Measurements from ENCODE around the gene SHISA7. TPM values are rescaled to one million over a fixed set of nuclear protein-coding genes. Genes with fewer than 3 reads are reported as not detected.
"Not testable (repeated sequence)": the region's sequence is repeated elsewhere in the genome, so short reads cannot be mapped to it uniquely, and the experiment has no call there.

SHISA7 gene
- total RNA-seq, 2 experiments from 2014 or later = not detected

DNA sequence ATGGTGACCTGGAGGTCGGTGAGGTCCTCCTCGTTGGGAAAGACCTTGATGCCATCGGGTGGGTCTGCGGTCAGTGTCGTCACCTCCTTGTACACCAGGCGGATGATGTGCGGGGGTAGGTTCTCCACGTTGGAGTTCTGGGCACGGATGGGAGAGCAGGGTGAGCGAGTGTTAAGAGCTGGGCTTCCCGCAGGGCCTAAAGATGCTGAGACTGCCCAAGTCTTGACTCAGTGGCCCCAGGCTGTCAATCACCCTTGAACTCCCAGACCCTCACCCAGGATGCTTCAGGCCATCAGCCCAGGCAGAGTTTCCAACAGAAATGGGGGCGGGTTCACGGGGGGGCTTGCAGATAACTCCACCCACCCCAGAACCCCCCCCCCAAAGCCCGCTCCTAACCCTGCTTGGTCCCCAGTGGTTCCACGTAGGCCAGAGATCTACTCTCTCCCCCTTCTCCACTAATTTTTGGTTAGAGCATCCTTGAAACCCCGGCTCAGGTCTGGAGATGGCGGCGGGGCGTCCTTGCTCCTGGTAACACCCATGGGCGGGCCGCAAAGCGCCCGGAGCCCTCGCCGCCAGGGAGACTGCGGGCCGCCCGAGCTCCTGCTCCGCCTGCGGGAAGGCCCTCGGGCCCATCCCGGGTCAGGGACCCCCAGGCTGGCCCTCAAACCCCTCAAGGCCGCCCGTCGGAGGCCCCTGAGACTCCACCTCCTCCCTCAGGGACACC, 36.1 kb downstream of the SHISA7 start:
- peak overlapping the region; percentile 87 for H3K4me3 Mint-ChIP-seq
- peaks cover 47% of the 10 kb centered on the region for H3K4me1 Mint-ChIP-seq
- ChIA-PET POLR2A (interaction anchor here (1.0 to 1.4 kb wide), 6 partner anchors 8 to 192 kb away, joined by 3 to 12 read pairs (median 3); partner anchors contain the start of genes FIZ1, KMT5C and TMEM238), CTCF (interaction anchor here (1.0 to 1.4 kb wide), 2 partner anchors 68 to 106 kb away, joined by 4 to 5 read pairs; partner anchors contain the start of gene KMT5C)
- peaks cover 6% of the 10 kb centered on the region for H3K27me3 Mint-ChIP-seq
- H3K36me3 Mint-ChIP-seq (ENCODE audit: low read depth) = peaks cover 58% of the 10 kb centered on the region
- DNase-seq = peak; percentile 44
- peak overlapping the region; percentile 84 for H3K27ac Mint-ChIP-seq
- peaks cover 12% of the 10 kb centered on the region for H3K9me3 Mint-ChIP-seq

DNA sequence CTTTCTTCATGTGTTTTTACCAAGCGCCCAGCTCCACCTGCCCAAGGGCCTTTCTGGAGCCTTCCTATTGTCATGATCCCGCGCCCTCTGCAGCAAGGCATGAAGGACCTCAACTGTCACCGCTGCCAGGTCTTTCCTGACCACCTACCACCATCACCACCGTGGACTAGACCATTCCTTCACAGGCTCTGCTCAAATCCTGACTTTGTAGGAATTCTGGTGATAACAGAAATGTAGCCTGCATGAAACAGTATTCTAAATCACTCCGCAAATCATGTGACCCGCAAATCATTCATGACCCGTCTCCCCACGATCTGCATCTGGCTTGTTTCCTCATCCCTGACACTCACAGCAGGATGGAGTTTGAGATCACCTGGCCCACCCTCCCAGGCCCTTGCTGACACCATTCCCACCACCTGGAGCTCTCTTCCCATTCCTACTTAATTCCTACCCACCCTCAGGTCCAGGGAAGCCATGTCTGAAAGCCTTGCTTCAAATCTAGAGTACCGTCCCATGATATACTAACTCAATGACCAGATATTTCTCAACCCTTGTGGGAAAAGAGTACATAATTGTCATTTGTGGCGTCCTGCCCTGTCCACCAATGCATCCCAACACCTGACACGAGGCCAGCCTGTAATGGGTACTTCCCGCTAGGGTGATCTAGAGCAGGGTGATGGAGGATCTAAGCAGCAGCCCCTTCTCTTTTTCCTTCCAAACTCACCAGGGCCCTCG, 36.8 kb downstream of the SHISA7 start:
- Mint-ChIP-seq H3K27me3 (peaks cover 3% of the 10 kb centered on the region), H3K36me3 (ENCODE audit: low read depth) (peaks cover 61% of the 10 kb centered on the region), H3K4me1 (peaks cover 50% of the 10 kb centered on the region), H3K27ac (peak overlapping the region; percentile 84), H3K4me3 (peak overlapping the region; percentile 87), H3K9me3 (peaks cover 12% of the 10 kb centered on the region)
- CTCF ChIA-PET = interaction anchor here (1.1 kb wide), 1 partner anchor 9 kb away, joined by 3 read pairs; no protein-coding TSS in a partner anchor
- POLR2A ChIA-PET = interaction anchor here (0.9 kb wide), 1 partner anchor 23 kb away, joined by 4 read pairs; the partner anchor contains the start of gene TMEM238
- DNase-seq = no peak

DNA sequence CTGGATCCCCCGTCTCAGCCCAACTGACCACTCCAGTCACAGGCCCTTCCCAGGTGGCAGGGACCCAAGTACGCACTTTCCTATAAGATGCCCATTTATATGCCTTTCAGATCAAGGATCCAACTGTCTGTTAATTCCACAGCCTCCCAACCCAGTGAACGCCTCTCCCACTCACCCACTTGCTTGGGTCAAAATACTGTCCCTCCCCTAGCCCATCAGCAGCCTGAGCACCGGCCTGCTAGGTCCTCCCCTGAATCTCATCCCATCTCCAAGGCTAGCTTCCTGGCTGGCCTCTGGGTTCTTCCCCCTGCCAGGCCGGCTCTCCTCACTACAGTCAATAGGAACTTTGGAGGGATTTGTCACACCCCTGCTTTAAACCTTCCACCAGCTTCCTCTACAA, 37.5 kb downstream of the SHISA7 start:
- Mint-ChIP-seq H3K4me3 (peak overlapping the region; percentile 87), H3K36me3 (ENCODE audit: low read depth) (peaks cover 62% of the 10 kb centered on the region), H3K27me3 (no peaks in the 10 kb centered on the region), H3K4me1 (peaks cover 50% of the 10 kb centered on the region), H3K9me3 (peaks cover 12% of the 10 kb centered on the region), H3K27ac (peak overlapping the region; percentile 84)
- DNase-seq = no peak
- ChIA-PET POLR2A (interaction anchor here (0.9 kb wide), 1 partner anchor 22 kb away, joined by 4 read pairs; the partner anchor contains the start of gene TMEM238), CTCF (interaction anchor here (1.1 kb wide), 1 partner anchor 9 kb away, joined by 3 read pairs; no protein-coding TSS in a partner anchor)

DNA sequence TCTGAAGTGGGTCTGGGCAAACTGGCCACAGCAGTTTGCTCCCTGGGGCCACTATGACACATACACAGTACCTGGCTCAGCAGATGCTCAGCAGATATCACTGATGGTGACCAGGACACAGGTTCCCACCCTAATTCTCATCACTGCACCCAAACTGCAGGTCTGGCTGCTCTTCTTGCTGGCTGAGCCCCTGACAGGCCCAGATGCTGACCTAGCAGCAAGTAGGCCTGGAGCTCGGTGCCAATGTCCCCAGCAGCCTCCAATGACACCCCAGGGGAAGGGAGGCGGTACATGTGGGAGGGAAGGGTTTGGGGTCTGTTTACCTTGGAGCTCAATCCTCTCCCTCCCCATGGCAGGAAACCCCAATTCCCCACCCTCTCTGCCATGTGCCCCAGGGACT, 40.6 kb downstream of the SHISA7 start:
- POLR2A ChIA-PET = no interaction called here
- Mint-ChIP-seq H3K9me3 (no peaks in the 10 kb centered on the region), H3K27me3 (no peaks in the 10 kb centered on the region), H3K4me3 (no peak overlapping the region), H3K36me3 (ENCODE audit: low read depth) (peaks cover 62% of the 10 kb centered on the region), H3K27ac (peak overlapping the region; percentile 5), H3K4me1 (peaks cover 57% of the 10 kb centered on the region)
- DNase-seq = no peak
- CTCF ChIA-PET = interaction anchor here (0.6 to 1.7 kb wide), 5 partner anchors 14 to 158 kb away, joined by 3 to 8 read pairs (median 3); partner anchors contain the start of gene TMEM238

DNA sequence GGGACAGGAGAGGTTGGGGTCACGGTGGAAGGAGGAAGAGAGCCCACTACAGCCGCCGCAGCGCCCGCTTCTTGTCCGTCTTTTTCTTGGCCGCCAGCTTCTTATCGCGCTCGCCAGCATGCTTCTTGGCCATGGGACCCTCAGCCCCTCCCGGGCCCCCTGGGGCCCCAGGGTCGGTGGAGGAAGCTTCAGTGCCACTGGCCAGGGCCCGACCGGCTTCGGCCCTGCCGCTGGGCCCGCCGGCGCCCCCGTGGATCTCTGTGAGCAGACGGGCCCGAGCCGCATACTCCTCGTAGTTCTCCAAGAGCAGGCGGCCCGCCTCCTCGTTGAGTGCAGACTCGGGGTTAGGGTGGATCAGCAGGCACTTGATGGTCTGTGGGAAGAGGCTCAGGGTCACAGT, 41.7 kb downstream of the SHISA7 start:
- H3K4me3 Mint-ChIP-seq, H3K9me3 Mint-ChIP-seq, H3K27me3 Mint-ChIP-seq, DNase-seq, POLR2A ChIA-PET, H3K27ac Mint-ChIP-seq: not testable (repeated sequence)
- Mint-ChIP-seq H3K4me1 (peaks cover 55% of the 10 kb centered on the region), H3K36me3 (ENCODE audit: low read depth) (peaks cover 56% of the 10 kb centered on the region)
- CTCF ChIA-PET = interaction anchor here (0.7 to 1.4 kb wide), 3 partner anchors 8 to 17 kb away, joined by 3 read pairs; partner anchors contain the start of gene TMEM238

DNA sequence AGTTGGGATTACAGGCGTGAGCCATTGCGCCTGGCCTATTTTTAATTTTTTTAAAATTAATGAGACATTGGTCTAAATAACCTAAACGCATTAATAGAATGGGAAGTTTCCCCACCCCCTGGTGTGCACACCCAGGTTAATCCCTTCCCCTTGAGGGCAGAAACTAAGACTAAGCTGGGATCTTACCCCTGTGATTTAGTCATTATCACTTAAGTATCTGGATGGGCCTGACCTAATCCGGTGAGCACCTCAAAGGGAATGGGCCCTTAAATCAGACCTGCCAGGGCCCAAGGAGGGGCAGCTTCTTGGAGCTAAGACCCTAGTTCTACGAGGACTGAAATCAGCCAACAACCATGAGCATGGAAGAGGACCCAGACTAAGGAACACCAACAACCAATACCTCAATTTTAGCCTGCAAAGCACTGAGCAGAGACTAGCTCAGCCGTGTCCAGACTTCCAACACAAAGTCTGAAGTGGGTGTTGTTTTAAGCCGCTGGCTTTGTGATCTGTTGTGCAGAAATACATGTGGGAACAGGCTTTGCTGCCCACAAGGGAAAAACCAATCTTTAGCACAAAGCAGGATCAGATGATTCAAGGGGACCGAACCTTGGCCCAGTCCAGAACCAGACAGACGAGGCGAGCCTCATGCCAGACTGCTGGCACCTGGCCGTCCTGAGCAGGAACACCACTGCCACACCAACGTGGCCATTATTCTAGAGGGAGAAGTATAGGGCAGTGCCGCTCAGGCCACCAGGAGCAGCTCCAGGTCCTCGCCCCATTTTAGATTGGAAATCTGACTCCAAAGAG, 42.6 kb downstream of the SHISA7 start:
- Mint-ChIP-seq H3K9me3 (no peaks in the 10 kb centered on the region), H3K4me3 (no peak overlapping the region), H3K36me3 (ENCODE audit: low read depth) (peaks cover 47% of the 10 kb centered on the region), H3K27ac (no peak overlapping the region), H3K27me3 (no peaks in the 10 kb centered on the region), H3K4me1 (peaks cover 46% of the 10 kb centered on the region)
- no peak for DNase-seq
- CTCF ChIA-PET = interaction anchor here (0.7 to 1.4 kb wide), 3 partner anchors 9 to 17 kb away, joined by 3 read pairs; partner anchors contain the start of gene TMEM238
- POLR2A ChIA-PET = interaction anchor here (0.6 to 1.1 kb wide), 2 partner anchors 61 to 123 kb away, joined by 3 read pairs; partner anchors contain the start of gene KMT5C

DNA sequence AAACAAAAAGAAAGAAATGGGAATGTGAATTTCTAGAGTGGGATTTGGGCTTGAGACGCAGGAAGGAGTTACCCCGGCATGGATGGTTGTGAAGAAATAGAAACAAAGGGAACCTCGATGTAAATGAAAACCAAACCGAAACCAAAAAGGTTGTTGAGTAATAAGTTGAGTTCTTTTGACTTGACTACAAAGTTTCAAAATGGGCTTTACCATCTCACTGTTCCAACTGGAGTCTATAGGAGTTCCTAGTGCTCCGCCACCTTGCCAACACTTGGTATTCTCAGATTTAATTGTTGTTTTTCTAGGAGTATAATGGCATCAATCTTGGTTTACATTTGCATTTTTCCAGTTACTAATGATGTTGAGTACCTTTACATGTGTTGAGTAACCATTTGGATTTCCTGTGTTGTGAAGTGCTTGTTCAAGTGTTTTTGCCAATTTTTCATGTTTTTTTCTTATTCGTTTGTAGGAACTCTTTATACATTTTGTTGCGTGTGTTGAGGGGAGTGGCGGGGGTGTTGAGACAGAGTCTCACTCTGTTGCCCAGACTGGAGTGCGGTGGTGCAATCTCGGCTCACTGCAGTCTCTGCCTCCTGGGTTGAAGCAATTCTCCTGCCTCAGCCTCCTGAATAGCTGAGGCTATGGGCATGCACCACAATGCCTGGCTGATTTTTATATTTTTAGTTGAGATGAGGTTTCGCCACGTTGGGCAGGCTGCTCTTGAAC, 44.7 kb downstream of the SHISA7 start:
- no peaks in the 10 kb centered on the region for H3K9me3 Mint-ChIP-seq
- peaks cover 34% of the 10 kb centered on the region for H3K36me3 Mint-ChIP-seq (ENCODE audit: low read depth)
- H3K4me1 Mint-ChIP-seq = peaks cover 37% of the 10 kb centered on the region
- POLR2A ChIA-PET = interaction anchor here (0.8 kb wide), 1 partner anchor 9 kb away, joined by 3 read pairs; the partner anchor contains the start of gene UBE2S
- CTCF ChIA-PET = interaction anchor here (1.6 kb wide), 3 partner anchors 10 to 143 kb away, joined by 3 to 4 read pairs (median 4); partner anchors contain the start of gene TMEM238
- H3K27ac Mint-ChIP-seq = peak overlapping the region; percentile 75
- DNase-seq = no peak
- no peak overlapping the region for H3K4me3 Mint-ChIP-seq
- H3K27me3 Mint-ChIP-seq = no peaks in the 10 kb centered on the region

DNA sequence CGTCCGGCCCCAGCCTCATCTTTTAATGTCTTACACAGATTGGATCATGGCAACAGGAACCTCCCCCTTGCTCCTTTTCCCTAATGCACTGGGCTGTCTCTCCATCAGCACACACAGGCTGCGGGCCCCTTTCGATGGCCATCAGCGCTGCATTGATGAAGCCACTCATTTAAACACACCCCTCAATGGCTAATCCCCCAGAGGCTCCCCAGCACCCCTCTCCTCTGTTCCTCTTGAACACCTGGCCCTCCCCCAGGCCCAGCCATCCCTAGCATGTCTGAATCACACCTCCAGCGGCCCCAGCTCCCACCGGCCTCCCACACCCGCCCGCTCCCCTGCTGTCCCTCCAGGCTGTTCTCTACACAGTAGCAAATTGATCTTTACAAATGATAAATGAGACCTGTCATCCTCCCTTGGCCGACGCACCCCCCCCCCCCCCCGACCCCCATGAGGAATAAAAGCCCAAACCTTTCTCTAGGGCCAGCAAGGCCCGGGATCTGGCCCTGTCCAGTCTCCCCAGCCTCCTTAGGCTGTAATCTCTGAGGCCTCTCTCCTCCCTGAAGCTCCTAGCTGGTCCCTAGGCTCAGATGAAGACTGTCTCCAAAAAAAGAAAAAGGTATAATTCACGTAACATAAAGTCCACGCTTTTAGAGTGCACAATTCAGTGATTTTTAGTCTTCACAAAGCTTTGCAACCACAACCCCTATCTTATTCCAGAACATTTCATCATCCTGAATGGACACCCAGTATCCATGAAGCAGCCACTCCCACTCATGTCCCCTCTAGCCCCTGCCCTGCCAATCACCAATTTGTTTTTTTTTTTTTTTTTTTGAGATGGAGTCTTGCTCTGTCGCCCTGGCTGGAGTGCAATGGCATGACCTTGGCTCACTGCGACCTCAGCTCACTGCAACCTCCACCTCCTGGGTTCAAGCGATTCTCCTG, 50.0 kb downstream of the SHISA7 start:
- Mint-ChIP-seq H3K4me1 (peaks cover 27% of the 10 kb centered on the region), H3K9me3 (no peaks in the 10 kb centered on the region), H3K27me3 (no peaks in the 10 kb centered on the region), H3K36me3 (ENCODE audit: low read depth) (peaks cover 26% of the 10 kb centered on the region), H3K4me3 (no peak overlapping the region), H3K27ac (no peak overlapping the region)
- DNase-seq = no peak
- CTCF ChIA-PET = interaction anchor here (0.6 to 0.7 kb wide), 2 partner anchors 129 to 142 kb away, joined by 3 to 4 read pairs; no protein-coding TSS in a partner anchor
- POLR2A ChIA-PET = interaction anchor here (0.7 kb wide), 1 partner anchor 257 kb away, joined by 3 read pairs; no protein-coding TSS in a partner anchor

DNA sequence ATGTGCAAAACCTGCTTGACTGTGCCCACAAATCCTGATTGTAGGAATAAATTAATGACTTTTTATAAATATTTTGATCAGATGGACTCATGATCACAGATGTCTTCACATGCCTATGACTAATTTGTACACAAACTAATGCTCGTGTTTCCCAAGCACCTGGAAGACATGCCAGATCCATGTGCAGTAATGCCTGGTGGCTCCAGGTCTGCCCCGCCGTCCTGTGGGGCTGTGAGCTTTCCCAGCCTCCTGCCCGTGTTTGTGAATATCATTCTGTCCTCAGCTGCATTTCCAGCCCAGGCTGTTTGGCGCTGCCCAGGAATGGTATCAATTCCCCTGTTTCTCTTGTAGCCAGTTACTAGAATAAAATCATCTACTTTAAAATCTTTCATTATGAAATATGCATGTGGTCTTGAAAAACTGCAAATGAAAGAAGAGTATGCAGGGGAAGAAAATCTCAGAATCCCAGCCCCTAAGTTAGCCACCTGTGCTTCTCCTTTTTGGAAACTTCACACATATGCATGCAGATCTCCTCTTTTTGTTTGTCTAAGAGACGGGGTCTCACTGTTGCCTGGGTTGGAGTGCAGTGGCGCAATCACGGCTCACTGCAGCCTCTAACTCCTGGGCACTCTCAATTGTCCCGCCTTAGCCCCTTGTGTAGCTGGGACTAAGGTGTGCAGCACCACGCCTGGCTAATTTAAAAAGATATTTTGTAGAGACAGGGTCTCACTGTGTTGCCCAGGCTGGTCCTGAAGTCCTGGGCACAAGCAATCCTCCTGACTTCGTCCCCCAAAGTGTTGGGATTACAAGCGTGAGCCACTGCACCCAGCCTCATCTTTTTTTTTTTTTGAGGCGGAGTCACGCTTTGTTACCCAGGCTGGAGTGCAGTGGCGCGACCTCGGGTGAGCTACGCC, 51.1 kb downstream of the SHISA7 start:
- Mint-ChIP-seq H3K36me3 (ENCODE audit: low read depth) (peaks cover 37% of the 10 kb centered on the region), H3K4me1 (peaks cover 34% of the 10 kb centered on the region), H3K27me3 (no peaks in the 10 kb centered on the region), H3K9me3 (no peaks in the 10 kb centered on the region), H3K27ac (peak overlapping the region; percentile 25), H3K4me3 (no peak overlapping the region)
- ChIA-PET POLR2A (interaction anchor here (0.7 kb wide), 1 partner anchor 256 kb away, joined by 3 read pairs; no protein-coding TSS in a partner anchor), CTCF (interaction anchor here (0.8 kb wide), 1 partner anchor 9 kb away, joined by 3 read pairs; no protein-coding TSS in a partner anchor)
- DNase-seq = no peak

DNA sequence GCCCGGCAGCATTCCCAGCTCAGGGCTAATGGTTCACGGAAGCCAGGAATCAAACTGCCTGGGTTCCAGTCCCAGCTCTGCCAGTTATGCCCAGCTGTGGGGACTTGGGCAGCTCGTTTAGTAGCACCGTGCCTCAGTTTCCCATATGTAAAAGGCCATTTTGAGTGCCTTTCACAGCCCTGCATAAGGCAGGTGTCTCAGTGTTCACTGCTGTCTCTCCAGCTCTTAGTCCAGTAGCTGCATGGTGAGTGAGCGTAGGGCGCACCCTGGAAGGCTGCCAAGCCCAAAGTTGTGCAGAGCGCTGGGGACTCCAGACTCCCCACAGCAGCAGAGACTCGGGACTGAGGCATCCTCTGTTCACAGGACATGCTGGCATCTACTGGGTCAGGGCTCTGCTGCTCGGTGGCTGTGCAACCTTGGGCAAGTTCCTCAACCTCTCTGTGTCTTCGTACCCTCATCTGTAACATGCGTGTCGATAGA, 51.9 kb downstream of the SHISA7 start:
- POLR2A ChIA-PET = no interaction called here
- CTCF ChIA-PET = interaction anchor here (0.8 kb wide), 1 partner anchor 10 kb away, joined by 3 read pairs; no protein-coding TSS in a partner anchor
- H3K9me3 Mint-ChIP-seq = no peaks in the 10 kb centered on the region
- peaks cover 39% of the 10 kb centered on the region for H3K4me1 Mint-ChIP-seq
- H3K4me3 Mint-ChIP-seq = no peak overlapping the region
- no peaks in the 10 kb centered on the region for H3K27me3 Mint-ChIP-seq
- no peak for DNase-seq
- peaks cover 44% of the 10 kb centered on the region for H3K36me3 Mint-ChIP-seq (ENCODE audit: low read depth)
- H3K27ac Mint-ChIP-seq = no peak overlapping the region
